HEK293 (cell line): ENCODE results near the gene DPYD.

Source experiments
- CTCF ChIA-PET: fragments of 350-600 bp; formaldehyde crosslinking; extraction: SDS; loops from one replicate; lab custom pipeline; 2021; ENCODE audit warnings: antibody characterized with exemption; lab: Yijun Ruan, JAX
- POLR2A ChIA-PET: fragments of 300-600 bp; formaldehyde crosslinking; extraction: SDS; loops from one replicate; lab custom pipeline; 2020; ENCODE audit warnings: antibody characterized with exemption, inconsistent platforms; lab: Yijun Ruan, JAX
- H3K27ac ChIP-seq: fragments of 200-500 bp; sonication (Bioruptor generic); 2 replicates; pipeline ENCODE4 v1.5.1; 2014; ENCODE audit warnings: low read depth, low read length, control low read depth, inconsistent platforms; ENCODE audit errors: extremely low read depth
- H3K36me3 ChIP-seq, 2 experiments: fragments of 200-500 bp in 1 of 2; sonication (Bioruptor generic) in 1 of 2; 1 replicate in 1 of 2; 2 replicates in 1 of 2; pipeline ENCODE4 v1.5.1; 2014 to 2017; ENCODE audit warnings: inconsistent platforms in 2 of 2, low read length in 2 of 2; ENCODE audit not compliant: control insufficient read depth in 2 of 2, insufficient read depth in 1 of 2
- H3K4me1 ChIP-seq: fragments of 200-500 bp; sonication (Bioruptor generic); 2 replicates; pipeline ENCODE4 v1.5.1; 2014; ENCODE audit warnings: mild to moderate bottlenecking, low read length, inconsistent platforms; ENCODE audit not compliant: control insufficient read depth, insufficient read depth
- H3K4me3 ChIP-seq: 2 replicates; pipeline ENCODE4 v1.5.1; 2011; ENCODE audit warnings: low read depth, mild to moderate bottlenecking, control low read depth, low read length, moderate library complexity
- H3K9me3 ChIP-seq: fragments of 200-500 bp; sonication (Bioruptor generic); 2 replicates; pipeline ENCODE4 v1.5.1; 2014; ENCODE audit warnings: low read depth, low read length, inconsistent platforms; ENCODE audit not compliant: control insufficient read depth, insufficient read depth
- EGR2 ChIP-seq: fragments of 450-650 bp; formaldehyde crosslinking; IDR thresholded peaks from 2 replicates; pipeline ENCODE4 v1.5.1; 2016; ENCODE audit warnings: low read depth, missing biosample characterization, missing genetic modification characterization
- KLF7 ChIP-seq: fragments of 450-650 bp; formaldehyde crosslinking; IDR thresholded peaks from 2 replicates; pipeline ENCODE4 v1.5.1; 2016; ENCODE audit warnings: missing biosample characterization, missing genetic modification characterization, borderline replicate concordance
- PRDM2 ChIP-seq: fragments of 450-650 bp; formaldehyde crosslinking; IDR thresholded peaks from 2 replicates; pipeline ENCODE4 v1.5.1; 2016; ENCODE audit warnings: missing biosample characterization, missing genetic modification characterization, borderline replicate concordance
- SETDB1 ChIP-seq: IDR thresholded peaks from one replicate; pipeline ENCODE4 v1.6.1; 2017; ENCODE audit warnings: mild to moderate bottlenecking, low read length, moderate library complexity, mixed read lengths; ENCODE audit not compliant: insufficient read length
- ZNF155 ChIP-seq: fragments of 450-650 bp; formaldehyde crosslinking; IDR thresholded peaks from 2 replicates; pipeline ENCODE4 v1.5.1; 2016; ENCODE audit warnings: missing biosample characterization, missing genetic modification characterization
- ZNF202 ChIP-seq: fragments of 450-650 bp; formaldehyde crosslinking; IDR thresholded peaks from 2 replicates; pipeline ENCODE4 v1.5.1; 2016; ENCODE audit warnings: missing biosample characterization, missing genetic modification characterization, borderline replicate concordance
- ZNF24 ChIP-seq: fragments of 450-650 bp; formaldehyde crosslinking; IDR thresholded peaks from 2 replicates; pipeline ENCODE4 v1.5.1; 2016; ENCODE audit warnings: missing biosample characterization, missing genetic modification characterization
- ZNF311 ChIP-seq: fragments of 450-650 bp; formaldehyde crosslinking; IDR thresholded peaks from 2 replicates; pipeline ENCODE4 v1.5.1; 2017; ENCODE audit warnings: missing biosample characterization, missing genetic modification characterization, borderline replicate concordance
- ZNF549 ChIP-seq: fragments of 450-650 bp; IDR thresholded peaks from 2 replicates; pipeline ENCODE4 v1.5.1; 2018; ENCODE audit warnings: missing biosample characterization, missing genetic modification characterization, mild to moderate bottlenecking, inconsistent platforms, moderate library complexity
- ZNF585B ChIP-seq: fragments of 450-650 bp; formaldehyde crosslinking; IDR thresholded peaks from 2 replicates; pipeline ENCODE4 v1.5.1; 2016; ENCODE audit warnings: missing biosample characterization, missing genetic modification characterization
- ZNF707 ChIP-seq: fragments of 450-650 bp; formaldehyde crosslinking; IDR thresholded peaks from 2 replicates; pipeline ENCODE4 v1.5.1; 2016; ENCODE audit warnings: missing biosample characterization, missing genetic modification characterization
- ZNF843 ChIP-seq: fragments of 450-650 bp; formaldehyde crosslinking; IDR thresholded peaks from 2 replicates; pipeline ENCODE4 v1.5.1; 2016; ENCODE audit warnings: missing biosample characterization, missing genetic modification characterization
- ZXDB ChIP-seq: fragments of 450-650 bp; formaldehyde crosslinking; IDR thresholded peaks from 2 replicates; pipeline ENCODE4 v1.5.1; 2016; ENCODE audit warnings: missing biosample characterization, missing genetic modification characterization
- TF ChIP-seq, protein P1 (sequence below): fragments of 450-650 bp; formaldehyde crosslinking; IDR thresholded peaks from 2 replicates; pipeline ENCODE4 v1.5.1; 2016; ENCODE audit warnings: missing biosample characterization, missing genetic modification characterization
- TF ChIP-seq, protein P2 (sequence below): fragments of 450-650 bp; formaldehyde crosslinking; IDR thresholded peaks from 2 replicates; pipeline ENCODE4 v1.5.1; 2017; ENCODE audit warnings: missing biosample characterization, missing genetic modification characterization

The DPYD gene

DNA sequence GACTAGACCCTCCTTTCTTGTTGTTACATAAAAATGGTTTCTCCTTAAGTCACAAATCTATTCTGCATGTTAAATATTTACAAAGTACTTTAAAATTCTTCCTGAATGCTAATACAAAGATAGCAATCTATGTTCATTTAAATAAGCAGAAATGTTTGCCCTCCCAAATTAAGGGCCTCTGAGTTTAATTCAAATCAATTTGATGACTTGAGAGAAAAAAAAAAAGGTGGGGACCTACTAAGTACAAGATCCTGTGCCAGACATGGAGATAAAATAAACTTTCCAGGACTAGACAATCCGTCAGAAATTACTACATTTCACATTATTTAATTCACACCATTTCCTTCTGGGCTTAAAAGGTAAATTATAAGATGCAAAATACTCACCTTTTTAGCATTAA, 548.3 kb downstream of the DPYD start (continued):
- TF ChIP-seq PRDM2 (tag by site-specific recombination) (no peak), ZNF155 (tag by site-specific recombination) (no peak), ZNF202 (tag by site-specific recombination) (no peak), ZNF843 (no peak), ZNF585B (tag by site-specific recombination) (no peak), ZNF707 (tag by site-specific recombination) (no peak), EGR2 (tag by site-specific recombination) (no peak)

DNA sequence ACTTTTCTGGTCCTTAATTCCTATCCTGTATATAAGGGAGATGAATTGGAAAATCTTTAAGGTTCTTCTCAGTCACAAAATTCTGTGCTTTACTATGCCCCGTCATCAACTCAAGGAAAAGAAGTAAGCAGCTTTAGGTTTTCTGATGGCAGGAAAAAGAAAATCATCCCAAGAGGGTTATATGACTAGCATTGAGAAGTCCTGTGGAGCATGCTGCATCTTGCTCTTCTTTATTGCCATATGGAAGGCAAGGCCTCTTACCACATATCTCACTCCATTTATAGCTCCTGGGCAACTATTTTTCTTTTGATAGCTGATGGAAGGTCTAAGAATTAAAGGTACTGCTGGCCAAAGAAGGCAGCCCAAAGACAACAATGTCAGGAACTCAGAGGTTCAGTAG, 552.5 kb downstream of the DPYD start:
- Histone ChIP-seq H3K9me3 (no peaks in the 10 kb centered on the region), H3K27ac (no peak overlapping the region), H3K4me3 (no peak overlapping the region), H3K36me3 (no peaks in the 10 kb centered on the region), H3K4me1 (no peaks in the 10 kb centered on the region)
- TF ChIP-seq SETDB1, result no peak
- ChIA-PET POLR2A (no interaction called here), CTCF (interaction anchor here (0.5 kb wide), 1 partner anchor 15 kb away, joined by 3 read pairs; no protein-coding TSS in a partner anchor)

DNA sequence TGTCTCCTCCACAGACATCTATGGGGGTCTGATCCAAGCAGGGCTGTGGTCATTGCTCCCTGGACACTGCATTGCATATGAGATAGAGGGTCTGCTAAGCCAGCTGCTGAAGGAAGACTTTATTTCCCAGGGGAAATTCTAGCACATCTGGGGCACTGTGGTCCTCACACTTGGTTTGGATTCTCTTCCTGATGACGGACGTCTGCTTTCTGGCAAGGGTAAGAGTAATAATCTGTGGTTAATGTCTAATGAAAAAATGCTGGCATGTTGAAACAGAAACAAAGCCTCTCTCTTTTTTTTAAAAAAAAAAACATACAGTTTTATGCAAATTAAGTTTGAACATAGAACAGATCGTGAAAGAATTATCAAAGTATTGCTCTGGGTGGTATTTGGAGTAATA, 553.9 kb downstream of the DPYD start:
- no peaks in the 10 kb centered on the region for H3K36me3 ChIP-seq
- H3K27ac ChIP-seq, result no peak overlapping the region
- TF ChIP-seq KLF7 (tag by site-specific recombination) (no peak), ZNF311 (tag by site-specific recombination) (no peak), ZNF549 (no peak), ZNF24 (tag by site-specific recombination) (no peak), ZXDB (tag by site-specific recombination) (no peak)
- TF ChIP-seq, protein P1, sequence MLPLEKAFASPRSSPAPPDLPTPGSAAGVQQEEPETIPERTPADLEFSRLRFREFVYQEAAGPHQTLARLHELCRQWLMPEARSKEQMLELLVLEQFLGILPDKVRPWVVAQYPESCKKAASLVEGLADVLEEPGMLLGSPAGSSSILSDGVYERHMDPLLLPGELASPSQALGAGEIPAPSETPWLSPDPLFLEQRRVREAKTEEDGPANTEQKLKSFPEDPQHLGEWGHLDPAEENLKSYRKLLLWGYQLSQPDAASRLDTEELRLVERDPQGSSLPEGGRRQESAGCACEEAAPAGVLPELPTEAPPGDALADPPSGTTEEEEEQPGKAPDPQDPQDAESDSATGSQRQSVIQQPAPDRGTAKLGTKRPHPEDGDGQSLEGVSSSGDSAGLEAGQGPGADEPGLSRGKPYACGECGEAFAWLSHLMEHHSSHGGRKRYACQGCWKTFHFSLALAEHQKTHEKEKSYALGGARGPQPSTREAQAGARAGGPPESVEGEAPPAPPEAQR (tag by site-specific recombination), result no peak
- TF ChIP-seq, all 188 proteins: peak for 0
- ChIA-PET CTCF (no interaction called here), POLR2A (no interaction called here)
- Histone ChIP-seq H3K4me1 (no peaks in the 10 kb centered on the region), H3K9me3 (no peaks in the 10 kb centered on the region), H3K4me3 (no peak overlapping the region)

DNA sequence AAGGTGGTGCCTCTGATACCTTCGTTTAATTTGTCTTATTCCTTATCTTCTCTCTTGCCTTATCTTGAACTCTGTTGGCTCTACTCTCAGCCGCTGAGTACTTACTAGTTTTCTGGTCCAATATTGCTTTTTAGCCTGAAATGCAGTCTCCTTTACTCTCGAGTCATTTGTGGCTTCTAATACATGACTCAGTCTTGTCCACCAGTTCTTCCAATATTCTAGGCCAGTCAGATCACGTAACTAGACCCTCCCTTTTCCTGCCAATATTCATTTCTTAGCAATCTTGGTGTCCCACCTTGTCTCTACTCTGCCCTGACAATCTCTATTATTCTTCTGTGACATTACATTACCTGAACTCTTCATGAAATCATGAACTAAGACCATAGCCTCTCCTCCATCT, 555.8 kb downstream of the DPYD start:
- no peaks in the 10 kb centered on the region for H3K4me1 ChIP-seq
- ChIA-PET CTCF (no interaction called here), POLR2A (no interaction called here)
- H3K27ac ChIP-seq, result no peak overlapping the region
- no peak overlapping the region for H3K4me3 ChIP-seq
- H3K36me3 ChIP-seq, result no peaks in the 10 kb centered on the region
- H3K9me3 ChIP-seq, result no peaks in the 10 kb centered on the region
- TF ChIP-seq PRDM2 (tag by site-specific recombination), result no peak
- TF ChIP-seq, protein P2, sequence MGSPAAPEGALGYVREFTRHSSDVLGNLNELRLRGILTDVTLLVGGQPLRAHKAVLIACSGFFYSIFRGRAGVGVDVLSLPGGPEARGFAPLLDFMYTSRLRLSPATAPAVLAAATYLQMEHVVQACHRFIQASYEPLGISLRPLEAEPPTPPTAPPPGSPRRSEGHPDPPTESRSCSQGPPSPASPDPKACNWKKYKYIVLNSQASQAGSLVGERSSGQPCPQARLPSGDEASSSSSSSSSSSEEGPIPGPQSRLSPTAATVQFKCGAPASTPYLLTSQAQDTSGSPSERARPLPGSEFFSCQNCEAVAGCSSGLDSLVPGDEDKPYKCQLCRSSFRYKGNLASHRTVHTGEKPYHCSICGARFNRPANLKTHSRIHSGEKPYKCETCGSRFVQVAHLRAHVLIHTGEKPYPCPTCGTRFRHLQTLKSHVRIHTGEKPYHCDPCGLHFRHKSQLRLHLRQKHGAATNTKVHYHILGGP (tag by site-specific recombination), result no peak
